ENCODE data around the gene C3orf20.

Gene C3orf20

GRCh38 chr3:14814411-14814871, 139.5 kb downstream of the C3orf20 start:
- no peak for DNase-seq (ENCODE audit: low spot score)

GRCh38 chr3:14816359-14816758, 141.4 kb downstream of the C3orf20 start:
- no peak for DNase-seq (ENCODE audit: low spot score)

- no peak for DNase-seq (ENCODE audit: low spot score)
These were observed 144.0 kb downstream of the C3orf20 start, which contains the start of gene FGD5 for GRCh38 chr3:14818804-14819500. FGD5 (plus strand) TSS chr3:14818962; CDS start chr3:14819072, 110 bp downstream.

- DNase-seq (ENCODE audit: low spot score): no peak
These were observed 144.7 kb downstream of the C3orf20 start for GRCh38 chr3:14819671-14820070.

- no peak for DNase-seq (ENCODE audit: low spot score)
These were observed 145.2 kb downstream of the C3orf20 start for GRCh38 chr3:14820156-14820555.

GRCh38 chr3:14821151-14821550, 146.2 kb downstream of the C3orf20 start:
- DNase-seq (ENCODE audit: low spot score): no peak

- no peak for DNase-seq (ENCODE audit: low spot score)
These were observed 147.2 kb downstream of the C3orf20 start for GRCh38 chr3:14822134-14822533.
